Liver (tissue), 9 donors: ENCODE data around the gene KIF22. TPM values are rescaled to one million over a fixed set of nuclear protein-coding genes. Genes with fewer than 3 reads are reported as not detected.
A peak's percentile ranks its signal among the peaks of the same experiment; 100 is the strongest.

Experiments
- DNase-seq: peaks from one replicate; pipeline ENCODE4 v3.0.0-alpha.2; 2017; ENCODE audit warnings: low spot score
- H3K27ac ChIP-seq, 2 donors: one replicate each; pipeline ENCODE4 v1.7.0; 2013; ENCODE audit warnings: inconsistent platforms in 2 of 2, low read length in 2 of 2, control low read depth in 1 of 2, low read depth in 1 of 2, mild to moderate bottlenecking in 1 of 2
- H3K27me3 ChIP-seq, 4 donors: one replicate each; pipeline versions ENCODE4 v1.6.1 to v1.7.0; 2013; ENCODE audit warnings: low read length in 3 of 4, inconsistent platforms in 1 of 4, mild to moderate bottlenecking in 1 of 4, moderate library complexity in 1 of 4; ENCODE audit not compliant: control insufficient read depth in 4 of 4, insufficient read depth in 4 of 4
- H3K36me3 ChIP-seq, 4 donors: one replicate each; pipeline versions ENCODE4 v1.6.1 to v1.7.0; 2013; ENCODE audit warnings: low read length in 3 of 4, mild to moderate bottlenecking in 3 of 4, low read depth in 1 of 4, moderate library complexity in 1 of 4; ENCODE audit not compliant: control insufficient read depth in 4 of 4, insufficient read depth in 3 of 4
- H3K4me1 ChIP-seq, 4 donors: one replicate each; pipeline versions ENCODE4 v1.6.1 to v1.7.0; 2013; ENCODE audit warnings: low read length in 3 of 4, mild to moderate bottlenecking in 3 of 4, moderate library complexity in 1 of 4; ENCODE audit not compliant: control insufficient read depth in 4 of 4, insufficient read depth in 4 of 4
- H3K4me3 ChIP-seq, 3 donors: one replicate each; pipeline versions ENCODE4 v1.6.1 to v1.7.0; 2013; ENCODE audit warnings: low read length in 3 of 3, control low read depth in 1 of 3, low read depth in 1 of 3, mild to moderate bottlenecking in 1 of 3
- H3K9ac ChIP-seq, 2 donors: one replicate each; pipeline ENCODE4 v1.7.0; 2013; ENCODE audit warnings: low read length in 2 of 2, mild to moderate bottlenecking in 2 of 2, moderate library complexity in 2 of 2, control low read depth in 1 of 2, low read depth in 1 of 2
- H3K9me3 ChIP-seq, 4 donors: one replicate each; pipeline versions ENCODE4 v1.6.1 to v1.7.0; 2013; ENCODE audit warnings: low read length in 3 of 4; ENCODE audit not compliant: control insufficient read depth in 4 of 4
- EGR1 ChIP-seq, 2 donors: IDR thresholded peaks; 2 replicates each; pipeline ENCODE4 v1.6.1; 2016 to 2018; ENCODE audit warnings: antibody characterized with exemption in 2 of 2, low read depth in 2 of 2
- FOXA1 ChIP-seq: IDR thresholded peaks from 2 replicates; pipeline ENCODE4 v1.6.1; 2016; ENCODE audit warnings: antibody characterized with exemption
- GABPA ChIP-seq, 2 donors: IDR thresholded peaks in 1 of 2; conservative IDR thresholded peaks in 1 of 2; 2 replicates each; pipeline ENCODE4 v1.6.1; 2016; ENCODE audit warnings: antibody characterized with exemption in 2 of 2, mild to moderate bottlenecking in 1 of 2, moderate library complexity in 1 of 2
- HNF4A ChIP-seq, 2 donors: conservative IDR thresholded peaks; 2 replicates each; pipeline ENCODE4 v1.6.1; 2016; ENCODE audit warnings: antibody characterized with exemption in 2 of 2, mild to moderate bottlenecking in 2 of 2
- HNF4G ChIP-seq: IDR thresholded peaks from 2 replicates; pipeline ENCODE4 v1.6.1; 2016; ENCODE audit warnings: antibody characterized with exemption
- NR2F2 ChIP-seq: IDR thresholded peaks from 2 replicates; pipeline ENCODE4 v1.6.1; 2016; ENCODE audit warnings: antibody characterized with exemption
- RAD21 ChIP-seq, 2 donors: IDR thresholded peaks; 2 replicates each; pipeline ENCODE4 v1.6.1; 2016; ENCODE audit warnings: antibody characterized with exemption in 2 of 2, mild to moderate bottlenecking in 2 of 2
- RXRA ChIP-seq, 2 donors: IDR thresholded peaks; 2 replicates each; pipeline ENCODE4 v1.6.1; 2017 to 2018; ENCODE audit warnings: antibody characterized with exemption in 2 of 2, mild to moderate bottlenecking in 1 of 2
- SP1 ChIP-seq: IDR thresholded peaks from 2 replicates; pipeline ENCODE4 v1.6.1; 2018; ENCODE audit warnings: antibody characterized with exemption, mild to moderate bottlenecking
- TAF1 ChIP-seq: conservative IDR thresholded peaks from 2 replicates; pipeline ENCODE4 v1.6.1; 2016; ENCODE audit warnings: antibody characterized with exemption, mild to moderate bottlenecking
- YY1 ChIP-seq: IDR thresholded peaks from 2 replicates; pipeline ENCODE4 v1.6.1; 2016; ENCODE audit warnings: antibody characterized with exemption, mild to moderate bottlenecking
- WGBS: extraction: QIAGEN DNeasy Blood & Tissue Kit; methylation state at CpG from one replicate; pipeline ENCODE4 v1.1.7; 2013; 5-methylcytosine and 5-hydroxymethylcytosine counted together
- polyA plus RNA-seq, 2 donors: library from polyadenylated mRNA; stranded (reverse) in 1 of 2; unstranded in 1 of 2; fragments of 200-250 nt in 1 of 2; fragments of >200 nt in 1 of 2; fragmentation: Nextera tagmentation in 1 of 2; extraction: Ambion mirVana in 1 of 2; gene quantifications; one replicate each; pipeline versions ENCODE4 v1.2.1 to v1.2.3, GENCODE V29; 2013 to 2015
- total RNA-seq, 2 donors: library from RNA; depleted of rRNA; stranded (reverse); fragments of >200 nt; gene quantifications; one replicate each; pipeline ENCODE4 v1.2.3, GENCODE V29; 2014
- TF ChIP-seq, protein P1 (sequence below): IDR thresholded peaks from 2 replicates; pipeline ENCODE4 v1.6.1; 2016; ENCODE audit warnings: antibody characterized with exemption
- TF ChIP-seq, protein P2 (sequence below): IDR thresholded peaks from 2 replicates; pipeline ENCODE4 v1.6.1; 2016; ENCODE audit warnings: antibody characterized with exemption
- TF ChIP-seq, protein P3 (sequence below): fragments of 150-350 bp; IDR thresholded peaks from 2 replicates; pipeline ENCODE4 v1.5.1; 2017; ENCODE audit warnings: improper control_type of control experiment, low read depth, low read length; ENCODE audit not compliant: missing input control
- TF ChIP-seq, protein P4 (sequence below): IDR thresholded peaks from 2 replicates; pipeline ENCODE4 v1.6.1; 2016; ENCODE audit warnings: antibody characterized with exemption
- donor health status: healthy.
- donor health status: healthy.
- donor health status: healthy.
- donor health status: healthy.
- donor health status: healthy.

KIF22 gene
- total and polyA plus RNA-seq, 4 donors = 15.0 to 80.1 (median 49.3) TPM

DNA sequence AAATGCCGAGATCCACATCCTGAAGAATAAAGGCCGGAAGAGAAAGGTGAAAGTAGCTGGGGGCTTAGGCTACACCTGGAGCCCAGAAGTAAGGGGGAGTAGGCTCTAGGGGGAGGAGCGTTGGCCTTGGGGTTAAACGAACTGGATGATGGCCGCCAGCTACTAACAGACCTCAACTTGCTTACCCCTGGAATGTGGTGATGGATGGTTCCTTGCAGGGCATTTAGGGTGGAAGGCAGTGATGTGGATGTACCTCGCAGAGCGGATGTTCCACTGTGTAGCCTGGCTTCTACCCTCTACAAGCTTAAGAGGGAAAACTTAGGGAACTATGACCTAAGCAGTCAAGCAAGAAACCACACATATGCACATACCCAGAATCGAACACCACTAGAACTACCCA, 13.5 kb downstream of the KIF22 start:
- DNase-seq = no peak
- no peaks in the 10 kb centered on the region for H3K9me3 ChIP-seq
- WGBS = 82% methylated on average over 8 of the region's 8 CpGs
- peak overlapping the region; percentile 91 to 98 for H3K27ac ChIP-seq
- H3K9ac ChIP-seq = no peak overlapping the region
- H3K4me3 ChIP-seq = no peak overlapping the region
- H3K36me3 ChIP-seq = peaks cover 4 to 11% (median 5%) of the 10 kb centered on the region in 4 donors
- H3K27me3 ChIP-seq = no peaks in the 10 kb centered on the region
- peaks cover 7 to 29% (median 18%) of the 10 kb centered on the region in 4 donors for H3K4me1 ChIP-seq
- TF ChIP-seq, protein P1, sequence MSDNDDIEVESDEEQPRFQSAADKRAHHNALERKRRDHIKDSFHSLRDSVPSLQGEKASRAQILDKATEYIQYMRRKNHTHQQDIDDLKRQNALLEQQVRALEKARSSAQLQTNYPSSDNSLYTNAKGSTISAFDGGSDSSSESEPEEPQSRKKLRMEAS = no peak
- TF ChIP-seq TAF1 (no peak), FOXA1 (no peak), SP1 (no peak), NR2F2 (no peak), HNF4A (conservative IDR thresholded peaks at IDR 0.05) (no peak)
- TF ChIP-seq, protein P2, sequence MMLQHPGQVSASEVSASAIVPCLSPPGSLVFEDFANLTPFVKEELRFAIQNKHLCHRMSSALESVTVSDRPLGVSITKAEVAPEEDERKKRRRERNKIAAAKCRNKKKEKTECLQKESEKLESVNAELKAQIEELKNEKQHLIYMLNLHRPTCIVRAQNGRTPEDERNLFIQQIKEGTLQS = no peak

DNA sequence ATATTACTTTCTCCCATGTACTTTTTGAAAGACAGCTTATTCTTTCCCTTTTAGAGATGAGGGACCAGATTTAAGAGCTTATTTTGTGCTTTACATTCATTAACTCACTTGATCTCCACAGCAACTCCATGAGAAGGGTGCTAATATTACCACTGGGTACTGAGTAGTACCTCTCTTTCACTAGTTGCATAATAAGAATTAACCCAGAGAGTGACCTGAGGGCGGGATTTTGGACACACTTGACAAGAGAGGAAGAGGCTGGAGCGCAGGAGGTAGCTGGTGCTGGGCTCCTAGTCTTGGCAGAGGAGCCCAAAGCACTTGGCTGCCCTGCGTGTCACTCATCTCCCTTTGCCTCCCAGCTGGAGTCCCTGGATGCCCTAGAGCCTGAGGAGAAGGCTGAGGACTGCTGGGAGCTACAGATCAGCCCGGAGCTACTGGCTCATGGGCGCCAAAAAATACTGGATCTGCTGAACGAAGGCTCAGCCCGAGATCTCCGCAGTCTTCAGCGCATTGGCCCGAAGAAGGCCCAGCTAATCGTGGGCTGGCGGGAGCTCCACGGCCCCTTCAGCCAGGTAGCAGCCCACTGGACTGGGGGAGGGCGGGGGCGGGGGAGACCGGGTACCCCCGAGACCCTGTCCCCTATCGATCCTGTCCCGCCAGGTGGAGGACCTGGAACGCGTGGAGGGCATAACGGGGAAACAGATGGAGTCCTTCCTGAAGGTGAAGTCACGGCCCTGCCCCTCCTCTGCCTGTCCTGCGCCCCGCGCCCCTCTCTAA, 14.1 kb downstream of the KIF22 start:
- 2% methylated on average over 26 of the region's 26 CpGs for WGBS
- DNase-seq = peak; percentile 47
- H3K36me3 ChIP-seq = peaks cover 4 to 9% (median 5%) of the 10 kb centered on the region in 4 donors

DNA sequence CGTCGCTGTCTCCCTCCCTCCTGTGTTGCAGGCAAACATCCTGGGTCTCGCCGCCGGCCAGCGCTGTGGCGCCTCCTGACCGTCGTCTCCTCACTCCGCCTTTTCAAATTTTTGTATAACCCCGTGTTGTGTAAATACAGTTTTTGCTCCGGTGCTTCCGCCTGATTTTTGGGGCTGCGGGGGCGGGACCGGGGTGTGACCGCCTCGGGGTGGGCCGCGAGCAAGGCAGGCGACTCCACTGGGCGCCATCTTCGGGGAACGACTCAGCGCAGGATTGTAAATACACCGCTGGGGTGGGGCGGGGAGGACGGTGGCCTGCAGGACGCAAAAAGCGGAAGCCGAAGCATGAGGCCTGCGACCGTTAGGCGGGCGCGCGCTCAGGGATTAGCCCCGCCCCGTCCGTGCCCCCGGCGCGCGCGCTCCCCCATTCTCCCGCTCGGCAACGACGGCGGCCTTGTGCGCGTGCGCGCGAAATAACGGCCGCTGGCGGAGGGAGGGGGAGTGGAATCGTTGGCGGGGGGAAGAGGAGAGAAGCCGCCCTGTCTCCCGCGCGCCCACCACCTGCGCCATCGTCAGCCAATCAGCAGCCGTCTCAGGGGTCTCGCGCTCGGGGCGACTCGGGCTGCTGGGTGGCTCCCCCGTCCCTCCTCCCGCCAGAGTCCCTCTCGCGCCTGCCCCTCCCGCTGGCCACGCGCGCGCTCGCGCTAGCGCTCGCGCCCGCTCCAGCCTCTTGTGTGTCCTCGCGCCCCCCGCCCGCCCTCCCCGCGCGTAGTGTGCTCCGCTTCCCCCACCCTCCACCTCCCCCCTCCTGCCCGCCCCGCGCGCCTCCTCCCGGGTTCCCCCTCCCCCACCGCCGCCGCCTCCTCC, 14.9 kb downstream of the KIF22 start:
- peaks cover 2 to 10% (median 4%) of the 10 kb centered on the region in 4 donors for H3K36me3 ChIP-seq
- 1% methylated on average over 103 of the region's 103 CpGs for WGBS
- H3K27ac ChIP-seq = peak overlapping the region; percentile 91 to 98
- H3K27me3 ChIP-seq = no peaks in the 10 kb centered on the region
- H3K9me3 ChIP-seq = no peaks in the 10 kb centered on the region
- peak overlapping the region; percentile 91 to 94 for H3K9ac ChIP-seq
- H3K4me3 ChIP-seq = peak overlapping the region; percentile 90 to 93 (median 93)
- peaks cover 8 to 37% (median 21%) of the 10 kb centered on the region in 4 donors for H3K4me1 ChIP-seq
- peak; percentile 97 for DNase-seq
- TF ChIP-seq SP1 (peak; percentile 71), HNF4A (conservative IDR thresholded peaks at IDR 0.05) (peak in 1 of 2 donors; percentile 15), HNF4G (no peak), GABPA (IDR thresholded peaks at IDR 0.05 in 1 of 2, conservative IDR thresholded peaks at IDR 0.05 in 1 of 2) (peak in 1 of 2 donors; percentile 70), RAD21 (IDR thresholded peaks at IDR 0.05) (peak in 1 of 2 donors; percentile 15), YY1 (peak; percentile 98), EGR1 (IDR thresholded peaks at IDR 0.05; ENCODE audit: low read depth in 2 of 2) (peak; percentile 83 to 90), FOXA1 (peak; percentile 69), TAF1 (peak; percentile 50)
- TF ChIP-seq, protein P2 = no peak
- TF ChIP-seq, protein P3, sequence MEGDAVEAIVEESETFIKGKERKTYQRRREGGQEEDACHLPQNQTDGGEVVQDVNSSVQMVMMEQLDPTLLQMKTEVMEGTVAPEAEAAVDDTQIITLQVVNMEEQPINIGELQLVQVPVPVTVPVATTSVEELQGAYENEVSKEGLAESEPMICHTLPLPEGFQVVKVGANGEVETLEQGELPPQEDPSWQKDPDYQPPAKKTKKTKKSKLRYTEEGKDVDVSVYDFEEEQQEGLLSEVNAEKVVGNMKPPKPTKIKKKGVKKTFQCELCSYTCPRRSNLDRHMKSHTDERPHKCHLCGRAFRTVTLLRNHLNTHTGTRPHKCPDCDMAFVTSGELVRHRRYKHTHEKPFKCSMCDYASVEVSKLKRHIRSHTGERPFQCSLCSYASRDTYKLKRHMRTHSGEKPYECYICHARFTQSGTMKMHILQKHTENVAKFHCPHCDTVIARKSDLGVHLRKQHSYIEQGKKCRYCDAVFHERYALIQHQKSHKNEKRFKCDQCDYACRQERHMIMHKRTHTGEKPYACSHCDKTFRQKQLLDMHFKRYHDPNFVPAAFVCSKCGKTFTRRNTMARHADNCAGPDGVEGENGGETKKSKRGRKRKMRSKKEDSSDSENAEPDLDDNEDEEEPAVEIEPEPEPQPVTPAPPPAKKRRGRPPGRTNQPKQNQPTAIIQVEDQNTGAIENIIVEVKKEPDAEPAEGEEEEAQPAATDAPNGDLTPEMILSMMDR = no peak
- TF ChIP-seq, protein P4, sequence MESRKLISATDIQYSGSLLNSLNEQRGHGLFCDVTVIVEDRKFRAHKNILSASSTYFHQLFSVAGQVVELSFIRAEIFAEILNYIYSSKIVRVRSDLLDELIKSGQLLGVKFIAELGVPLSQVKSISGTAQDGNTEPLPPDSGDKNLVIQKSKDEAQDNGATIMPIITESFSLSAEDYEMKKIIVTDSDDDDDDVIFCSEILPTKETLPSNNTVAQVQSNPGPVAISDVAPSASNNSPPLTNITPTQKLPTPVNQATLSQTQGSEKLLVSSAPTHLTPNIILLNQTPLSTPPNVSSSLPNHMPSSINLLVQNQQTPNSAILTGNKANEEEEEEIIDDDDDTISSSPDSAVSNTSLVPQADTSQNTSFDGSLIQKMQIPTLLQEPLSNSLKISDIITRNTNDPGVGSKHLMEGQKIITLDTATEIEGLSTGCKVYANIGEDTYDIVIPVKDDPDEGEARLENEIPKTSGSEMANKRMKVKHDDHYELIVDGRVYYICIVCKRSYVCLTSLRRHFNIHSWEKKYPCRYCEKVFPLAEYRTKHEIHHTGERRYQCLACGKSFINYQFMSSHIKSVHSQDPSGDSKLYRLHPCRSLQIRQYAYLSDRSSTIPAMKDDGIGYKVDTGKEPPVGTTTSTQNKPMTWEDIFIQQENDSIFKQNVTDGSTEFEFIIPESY = peak; percentile 91
- TF ChIP-seq, protein P1 = peak; percentile 91

More for the DNA sequence above, 14.1 kb downstream of the KIF22 start:
- peak overlapping the region; percentile 91 to 94 for H3K9ac ChIP-seq
- H3K27ac ChIP-seq = peak overlapping the region; percentile 91 to 98
- TF ChIP-seq RXRA (IDR thresholded peaks at IDR 0.05) (peak; percentile 49 to 57), NR2F2 (peak; percentile 52), RAD21 (IDR thresholded peaks at IDR 0.05) (no peak), TAF1 (peak; percentile 25), HNF4A (conservative IDR thresholded peaks at IDR 0.05) (peak; percentile 49 to 52), FOXA1 (no peak)
- TF ChIP-seq, protein P1 = no peak
- peaks cover 7 to 32% (median 19%) of the 10 kb centered on the region in 4 donors for H3K4me1 ChIP-seq
- no peaks in the 10 kb centered on the region for H3K9me3 ChIP-seq
- no peaks in the 10 kb centered on the region for H3K27me3 ChIP-seq
- H3K4me3 ChIP-seq = peak overlapping the region; percentile 90 to 93 (median 93)
